ENCODE data around the gene ARAP1. TPM values are rescaled to one million over a fixed set of nuclear protein-coding genes. Genes with fewer than 3 reads are reported as not detected.

Gene ARAP1
- total and polyA plus RNA-seq, 8 donors: 21.5 to 73.5 (median 37.9) TPM

- TF ChIP-seq CTCF (IDR thresholded peaks at IDR 0.05): no peak
- Histone ChIP-seq H3K4me1 (peaks cover 47 to 73% (median 61%) of the 10 kb centered on the region in 3 donors), H3K4me3 (peak overlapping the region in 2 of 4 donors; percentile 3 to 8), H3K27ac (peak overlapping the region; percentile 66 to 93 (median 72)), H3K36me3 (no peaks in the 10 kb centered on the region), H3K27me3 (no peaks in the 10 kb centered on the region), H3K9me3 (no peaks in the 10 kb centered on the region)
- 37 to 49% methylated on average over 9 of the region's 9 CpGs for WGBS, 2 donors
- DNase-seq (no peak), FAIRE-seq (no peak), ATAC-seq (no peak)
- intact Hi-C loops (cut with DNase I): no loop called here
Observed at GRCh38 chr11:72776117-72776843, 24.1 kb upstream of the ARAP1 start.

GRCh38 chr11:72775288-72776110, 23.3 kb upstream of the ARAP1 start:
- peak overlapping the region; percentile 66 to 93 (median 72) for H3K27ac ChIP-seq
- H3K9me3 ChIP-seq: no peaks in the 10 kb centered on the region
- no peak for TF ChIP-seq CTCF (IDR thresholded peaks at IDR 0.05)
- peaks cover 47 to 72% (median 61%) of the 10 kb centered on the region in 3 donors for H3K4me1 ChIP-seq
- no peaks in the 10 kb centered on the region for H3K27me3 ChIP-seq
- FAIRE-seq: no peak
- intact Hi-C loops (cut with DNase I): no loop called here
- H3K4me3 ChIP-seq: peak overlapping the region in 1 of 4 donors; percentile 3
- 66 to 74% methylated on average over 7 of the region's 7 CpGs for WGBS, 2 donors
- ATAC-seq: no peak
- H3K36me3 ChIP-seq: no peaks in the 10 kb centered on the region
- DNase-seq: no peak

GRCh38 chr11:72774499-72774898, 22.3 kb upstream of the ARAP1 start:
- WGBS, 2 donors: 59% methylated on average over 6 of the region's 6 CpGs
- Histone ChIP-seq H3K27ac (no peak overlapping the region), H3K27me3 (no peaks in the 10 kb centered on the region), H3K9me3 (no peaks in the 10 kb centered on the region), H3K4me3 (no peak overlapping the region), H3K4me1 (peaks cover 47 to 64% (median 58%) of the 10 kb centered on the region in 3 donors), H3K36me3 (no peaks in the 10 kb centered on the region)
- no peak for DNase-seq
- intact Hi-C loops (cut with DNase I): no loop called here
- ATAC-seq: no peak
- TF ChIP-seq CTCF (IDR thresholded peaks at IDR 0.05): no peak
- FAIRE-seq: no peak

- 18 to 35% methylated on average over 6 of the region's 6 CpGs for WGBS, 2 donors
- ATAC-seq (no peak), DNase-seq (no peak), FAIRE-seq (no peak)
- Histone ChIP-seq H3K36me3 (no peaks in the 10 kb centered on the region), H3K4me1 (peaks cover 46 to 56% (median 53%) of the 10 kb centered on the region in 3 donors), H3K27me3 (no peaks in the 10 kb centered on the region), H3K27ac (peak overlapping the region in 1 of 4 donors; percentile 37), H3K4me3 (no peak overlapping the region), H3K9me3 (no peaks in the 10 kb centered on the region)
- TF ChIP-seq CTCF (IDR thresholded peaks at IDR 0.05): no peak
- intact Hi-C loops (cut with DNase I): no loop called here
Observed at GRCh38 chr11:72773696-72774095, 21.5 kb upstream of the ARAP1 start.

Data from pancreas (tissue), 10 donors.